HepG2 (cell line): ENCODE measurements around the gene NAGS. TPM values are rescaled to one million over a fixed set of nuclear protein-coding genes. Genes with fewer than 3 reads are reported as not detected.

Source experiments
- BCL3 ChIP-seq: sonication (generic); formaldehyde crosslinking; IDR thresholded peaks from 2 replicates; pipeline ENCODE4 v1.5.1; 2020; ENCODE audit warnings: mild to moderate bottlenecking, missing genetic modification reagents, moderate library complexity
- EP300 ChIP-seq, 3 experiments: sonication (generic) in 1 of 3; formaldehyde crosslinking in 1 of 3; IDR thresholded peaks; 2 replicates each; pipeline versions ENCODE4 v1.5.1 to v1.6.1; 2011 to 2020; ENCODE audit warnings: low read depth in 2 of 3, low read length in 2 of 3, borderline replicate concordance in 1 of 3, improper control_type of control experiment in 1 of 3, mild to moderate bottlenecking in 1 of 3, missing genetic modification reagents in 1 of 3, moderate library complexity in 1 of 3
- GTF3A ChIP-seq: sonication (generic); formaldehyde crosslinking; conservative IDR thresholded peaks from 2 replicates; pipeline ENCODE4 v1.4.0; 2020; ENCODE audit warnings: mild to moderate bottlenecking, missing genetic modification reagents
- IRF2 ChIP-seq: IDR thresholded peaks from 2 replicates; pipeline ENCODE4 v1.6.1; 2018; ENCODE audit warnings: missing genetic modification reagents, missing compliant biosample characterization
- KLF15 ChIP-seq: sonication (generic); formaldehyde crosslinking; IDR thresholded peaks from 2 replicates; pipeline ENCODE4 v1.8.1; 2023; ENCODE audit warnings: borderline replicate concordance, mild to moderate bottlenecking, inconsistent platforms, missing genetic modification reagents, mixed read lengths
- NR2F1 ChIP-seq, 2 experiments: fragments of 450-650 bp in 1 of 2; formaldehyde crosslinking in 1 of 2; IDR thresholded peaks; 2 replicates each; pipeline versions ENCODE4 v1.5.0 to v1.6.1; 2016 to 2020; ENCODE audit warnings: mild to moderate bottlenecking in 1 of 2, missing compliant biosample characterization in 1 of 2, missing genetic modification reagents in 1 of 2, moderate library complexity in 1 of 2
- RERE ChIP-seq: IDR thresholded peaks from 2 replicates; pipeline ENCODE4 v1.6.1; 2016; ENCODE audit warnings: low read depth, missing genetic modification reagents, missing compliant biosample characterization
- SALL1 ChIP-seq: sonication (generic); formaldehyde crosslinking; IDR thresholded peaks from 2 replicates; pipeline ENCODE4 v1.8.0; 2022; ENCODE audit warnings: mild to moderate bottlenecking, missing genetic modification reagents
- SOX6 ChIP-seq, 2 experiments: fragments of 450-650 bp in 1 of 2; sonication (generic) in 1 of 2; formaldehyde crosslinking in 1 of 2; IDR thresholded peaks; 2 replicates each; pipeline versions ENCODE4 v1.4.0 to v1.6.1; 2017 to 2020; ENCODE audit warnings: antibody characterized with exemption in 1 of 2, mild to moderate bottlenecking in 1 of 2, missing genetic modification reagents in 1 of 2
- ZBED4 ChIP-seq: sonication (generic); formaldehyde crosslinking; IDR thresholded peaks from 2 replicates; pipeline ENCODE4 v1.4.0; 2020; ENCODE audit warnings: missing genetic modification reagents, borderline replicate concordance
- ZFP82 ChIP-seq: sonication (generic); formaldehyde crosslinking; IDR thresholded peaks from 2 replicates; pipeline ENCODE4 v1.5.1; 2020; ENCODE audit warnings: mild to moderate bottlenecking, missing genetic modification reagents, borderline replicate concordance
- ZNF34 ChIP-seq: sonication (generic); formaldehyde crosslinking; IDR thresholded peaks from 2 replicates; pipeline ENCODE4 v1.4.0; 2020; ENCODE audit warnings: mild to moderate bottlenecking, missing genetic modification reagents, borderline replicate concordance
- ZNF451 ChIP-seq: sonication (generic); formaldehyde crosslinking; IDR thresholded peaks from 2 replicates; pipeline ENCODE4 v1.5.0; 2020; ENCODE audit warnings: mild to moderate bottlenecking, missing genetic modification reagents
- ZNF460 ChIP-seq: sonication (generic); formaldehyde crosslinking; IDR thresholded peaks from 2 replicates; pipeline ENCODE4 v1.5.1; 2020; ENCODE audit warnings: missing genetic modification reagents, mild to moderate bottlenecking, borderline replicate concordance
- ZNF563 ChIP-seq: sonication (generic); formaldehyde crosslinking; IDR thresholded peaks from 2 replicates; pipeline ENCODE4 v1.8.0; 2022; ENCODE audit warnings: mild to moderate bottlenecking, moderate library complexity, missing genetic modification reagents
- ZNF772 ChIP-seq: sonication (generic); formaldehyde crosslinking; IDR thresholded peaks from 2 replicates; pipeline ENCODE4 v1.5.0; 2020; ENCODE audit warnings: mild to moderate bottlenecking, missing genetic modification reagents
- ZSCAN25 ChIP-seq: sonication (generic); formaldehyde crosslinking; IDR thresholded peaks from 2 replicates; pipeline ENCODE4 v1.8.0; 2022; ENCODE audit warnings: mild to moderate bottlenecking, missing genetic modification reagents
- polyA plus RNA-seq, 8 experiments: library from polyadenylated mRNA; depleted of rRNA in 3 of 8; stranded (reverse) in 7 of 8; unstranded in 1 of 8; fragments of >200 nt; fragmentation: Illumina TruSeq in 4 of 8; extraction: Trizol in 4 of 8; gene quantifications; 2 replicates each; pipeline versions ENCODE4 v1.2.1 to v1.2.3, GENCODE V29; 2011 to 2016; ENCODE audit warnings: low read depth in 4 of 8, missing spikeins in 1 of 8, mixed read lengths in 1 of 8; ENCODE audit not compliant: insufficient read depth in 1 of 8
- total RNA-seq, 5 experiments: library from RNA; depleted of rRNA; stranded (reverse); fragments of >200 nt; fragmentation: Illumina TruSeq; extraction: Trizol; gene quantifications; 2 replicates each; pipeline ENCODE4 v1.2.3, GENCODE V29; 2016; ENCODE audit warnings: low read depth in 1 of 5

Gene NAGS
- total and polyA plus RNA-seq, 2 of the 13 experiments (the other 11 are each of a cell fraction or from before 2014, with no cell fraction given), result 4.3 to 5.1 TPM

- TF ChIP-seq SOX6 (IDR thresholded peaks at IDR 0.05), result no peak
- no peak; the same call in 1 of the 2 replicates for TF ChIP-seq SOX6 (CRISPR knock-in tag; IDR thresholded peaks at IDR 0.05)
- 0 out of 2 replicates have a peak, but pooled peaks have one; percentile 68 for TF ChIP-seq BCL3 (CRISPR knock-in tag)
- TF ChIP-seq ZNF772 (CRISPR knock-in tag), result no peak; the same call in 1 of the 2 replicates
- TF ChIP-seq SALL1 (CRISPR knock-in tag), result peak; percentile 76
- peak; percentile 54; the same call in 1 of the 2 replicates for TF ChIP-seq ZNF460 (CRISPR knock-in tag)
- 0 out of 2 replicates have a peak, but pooled peaks have one; percentile 4 for TF ChIP-seq ZFP82 (CRISPR knock-in tag)
- peak; percentile 63 to 72; a peak in 3 of 4 replicates for TF ChIP-seq NR2F1 (CRISPR knock-in tag; IDR thresholded peaks at IDR 0.05)
- peak; percentile 35; the same call in 1 of the 2 replicates for TF ChIP-seq KLF15 (CRISPR knock-in tag)
- TF ChIP-seq ZNF563 (CRISPR knock-in tag), result 0 out of 2 replicates have a peak, but pooled peaks have one; percentile 2
- peak; percentile 86; the same call in 1 of the 2 replicates for TF ChIP-seq ZBED4
- no peak for TF ChIP-seq ZNF34
- TF ChIP-seq IRF2 (CRISPR knock-in tag), result peak; percentile 77; the same call in 1 of the 2 replicates
- TF ChIP-seq RERE (CRISPR knock-in tag), result no peak; the same call in 1 of the 2 replicates
- no peak for TF ChIP-seq GTF3A (CRISPR knock-in tag)
- no peak; the same call in none of the 2 replicates for TF ChIP-seq ZNF451
- TF ChIP-seq ZSCAN25, result peak; percentile 80; the same call in 1 of the 2 replicates
- peak in 1 of 2 experiments; percentile 46; a peak in 1 of 4 replicates for TF ChIP-seq EP300 (IDR thresholded peaks at IDR 0.05; ENCODE audit: low read depth in 2 of 2, low read length in 2 of 2)
- no peak for TF ChIP-seq EP300 (CRISPR knock-in tag; IDR thresholded peaks at IDR 0.05; ENCODE audit: borderline replicate concordance)
These were observed 2.9 kb upstream of the NAGS start (continued) for GRCh38 chr17:44001461-44001920.
